ENCODE results near the gene LGI4.

The LGI4 gene

DNA sequence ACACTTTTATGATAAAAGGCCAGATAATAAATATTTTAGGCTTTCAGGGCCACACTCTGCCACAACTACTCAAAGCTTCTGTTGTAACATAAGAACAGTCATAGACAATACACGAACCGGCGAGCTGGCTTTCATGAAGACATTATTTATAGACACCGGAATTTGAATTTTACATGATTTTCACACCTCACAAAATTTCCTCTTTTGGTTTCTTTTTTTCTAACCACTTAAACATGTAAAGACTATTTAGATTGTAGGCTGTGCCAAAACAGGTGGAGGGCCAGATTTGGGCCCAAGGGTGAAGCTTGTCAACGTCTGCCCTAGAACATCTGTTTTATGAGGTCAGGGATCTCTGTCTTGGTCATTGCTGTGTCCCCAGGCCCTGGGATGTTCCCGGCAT is 48.9 kb downstream of the LGI4 start:
- H3K9me3 ChIP-seq (ENCODE audit: low read length), result no peaks in the 10 kb centered on the region
- peaks cover 3% of the 10 kb centered on the region for H3K27me3 ChIP-seq (ENCODE audit: insufficient read depth, low read length)
- no peaks in the 10 kb centered on the region for H3K36me3 ChIP-seq (ENCODE audit: insufficient read depth, low read length)

GRCh38 chr19:35084509-35084762 is 50.4 kb downstream of the LGI4 start:
- Histone ChIP-seq H3K9me3 (ENCODE audit: low read length) (no peaks in the 10 kb centered on the region), H3K36me3 (ENCODE audit: insufficient read depth, low read length) (no peaks in the 10 kb centered on the region), H3K27me3 (ENCODE audit: insufficient read depth, low read length) (peaks cover 11% of the 10 kb centered on the region), H3K4me3 (ENCODE audit: low read length) (no peak overlapping the region), H3K4me1 (ENCODE audit: insufficient read depth, low read length) (no peaks in the 10 kb centered on the region), H2AFZ (ENCODE audit: low read depth, low read length) (no peak overlapping the region)

More for the DNA sequence above, 48.9 kb downstream of the LGI4 start:
- Histone ChIP-seq H3K4me1 (ENCODE audit: insufficient read depth, low read length) (no peaks in the 10 kb centered on the region), H2AFZ (ENCODE audit: low read depth, low read length) (no peak overlapping the region), H3K4me3 (ENCODE audit: low read length) (no peak overlapping the region)

DNA sequence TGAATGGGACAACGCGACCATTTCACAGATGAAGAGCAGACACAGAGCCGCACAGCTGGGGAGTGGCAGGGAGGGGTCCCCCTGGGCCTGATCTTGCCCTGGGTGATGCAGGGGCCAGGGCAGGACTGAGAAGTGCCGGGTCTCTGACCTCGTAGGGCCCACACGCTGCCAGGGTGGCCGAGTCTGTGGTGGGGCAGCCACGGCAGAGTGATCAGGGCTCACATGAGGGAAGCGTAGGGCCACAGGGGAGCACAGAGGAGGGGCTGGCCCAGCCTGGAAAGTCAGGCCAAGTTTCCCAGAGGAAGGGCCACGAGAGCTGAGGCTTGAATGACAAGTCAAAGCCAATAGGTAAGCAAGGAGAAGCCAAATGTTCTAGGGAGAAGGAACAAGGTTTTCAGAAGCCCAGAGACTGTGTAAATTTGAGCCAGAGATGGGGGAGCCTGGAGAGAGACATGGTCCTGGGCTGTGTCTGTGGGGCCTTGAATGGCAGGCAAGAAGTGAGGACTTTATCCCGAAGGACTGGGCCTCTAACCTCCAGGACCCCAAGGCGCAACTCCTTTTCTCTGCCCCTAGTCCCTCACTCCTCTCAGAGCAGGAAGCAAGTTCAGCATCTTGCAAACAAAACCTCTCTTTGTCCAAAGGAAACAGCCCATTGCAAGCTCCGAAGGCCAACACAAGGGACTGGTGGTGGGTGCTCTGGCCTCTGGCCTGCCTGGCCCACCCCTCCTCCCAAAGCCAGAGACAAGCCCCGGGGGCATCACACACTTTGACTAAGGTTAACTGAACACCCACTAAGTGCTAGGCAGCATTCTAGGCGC is 51.0 kb downstream of the LGI4 start:
- Histone ChIP-seq H3K36me3 (ENCODE audit: insufficient read depth, low read length) (no peaks in the 10 kb centered on the region), H3K4me3 (ENCODE audit: low read length) (no peak overlapping the region), H3K27me3 (ENCODE audit: insufficient read depth, low read length) (peaks cover 13% of the 10 kb centered on the region), H3K4me1 (ENCODE audit: insufficient read depth, low read length) (no peaks in the 10 kb centered on the region), H3K9me3 (ENCODE audit: low read length) (no peaks in the 10 kb centered on the region), H2AFZ (ENCODE audit: low read depth, low read length) (no peak overlapping the region)

DNA sequence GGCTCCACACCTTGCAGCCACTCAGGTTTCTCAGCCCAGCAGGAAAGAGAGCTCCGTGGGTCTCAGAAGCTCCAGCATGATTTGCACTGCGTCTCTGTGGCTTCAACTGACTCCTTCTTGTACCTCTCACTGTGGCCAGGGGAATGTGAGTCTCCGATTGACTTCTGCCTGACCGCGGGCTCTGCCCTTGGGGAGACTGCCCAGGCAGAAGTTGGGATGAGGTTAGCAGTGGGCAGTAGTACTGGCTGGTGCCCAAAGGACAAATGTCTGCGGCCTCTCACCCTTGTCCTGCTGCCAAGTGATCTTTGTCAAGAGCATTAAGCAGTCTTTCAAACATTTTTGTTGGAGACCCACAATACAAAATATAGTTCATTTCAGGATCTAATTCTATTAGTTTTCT is 53.7 kb downstream of the LGI4 start:
- H3K4me1 ChIP-seq (ENCODE audit: insufficient read depth, low read length), result no peaks in the 10 kb centered on the region
- peaks cover 10% of the 10 kb centered on the region for H3K27me3 ChIP-seq (ENCODE audit: insufficient read depth, low read length)
- no peaks in the 10 kb centered on the region for H3K36me3 ChIP-seq (ENCODE audit: insufficient read depth, low read length)
- no peak overlapping the region for H3K4me3 ChIP-seq (ENCODE audit: low read length)
- no peak overlapping the region for H2AFZ ChIP-seq (ENCODE audit: low read depth, low read length)
- H3K9me3 ChIP-seq (ENCODE audit: low read length), result no peaks in the 10 kb centered on the region

DNA sequence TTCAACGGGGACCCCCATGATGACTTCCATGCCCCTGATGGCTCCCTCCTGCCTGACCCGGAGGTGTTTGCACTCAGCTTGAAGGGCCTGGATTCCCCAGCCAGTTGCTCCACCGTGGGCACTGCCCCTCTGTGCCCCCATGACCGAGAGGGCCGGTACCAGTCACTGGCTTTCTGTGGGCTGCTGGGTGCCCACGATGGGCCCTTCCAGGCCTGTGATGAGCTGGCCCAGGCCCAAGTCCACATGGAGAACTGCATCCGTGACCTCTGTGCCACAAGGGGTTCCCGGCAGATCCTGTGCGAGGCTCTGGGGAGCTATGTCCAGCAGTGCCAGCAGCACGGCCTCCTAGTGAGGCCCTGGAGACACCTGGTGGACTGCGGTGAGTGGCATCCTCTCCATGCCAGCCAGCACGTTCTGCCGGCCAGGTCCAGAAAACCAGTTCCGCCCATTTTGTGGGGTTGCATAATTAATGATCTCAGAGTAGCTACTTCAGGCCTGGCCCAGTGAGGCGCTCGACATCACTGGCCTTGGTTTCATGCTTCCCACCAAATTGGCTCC is 54.2 kb downstream of the LGI4 start:
- no peaks in the 10 kb centered on the region for H3K4me1 ChIP-seq (ENCODE audit: insufficient read depth, low read length)
- no peak overlapping the region for H3K4me3 ChIP-seq (ENCODE audit: low read length)
- H3K36me3 ChIP-seq (ENCODE audit: insufficient read depth, low read length), result no peaks in the 10 kb centered on the region
- no peak overlapping the region for H2AFZ ChIP-seq (ENCODE audit: low read depth, low read length)
- no peaks in the 10 kb centered on the region for H3K9me3 ChIP-seq (ENCODE audit: low read length)
- H3K27me3 ChIP-seq (ENCODE audit: insufficient read depth, low read length), result peaks cover 10% of the 10 kb centered on the region

DNA sequence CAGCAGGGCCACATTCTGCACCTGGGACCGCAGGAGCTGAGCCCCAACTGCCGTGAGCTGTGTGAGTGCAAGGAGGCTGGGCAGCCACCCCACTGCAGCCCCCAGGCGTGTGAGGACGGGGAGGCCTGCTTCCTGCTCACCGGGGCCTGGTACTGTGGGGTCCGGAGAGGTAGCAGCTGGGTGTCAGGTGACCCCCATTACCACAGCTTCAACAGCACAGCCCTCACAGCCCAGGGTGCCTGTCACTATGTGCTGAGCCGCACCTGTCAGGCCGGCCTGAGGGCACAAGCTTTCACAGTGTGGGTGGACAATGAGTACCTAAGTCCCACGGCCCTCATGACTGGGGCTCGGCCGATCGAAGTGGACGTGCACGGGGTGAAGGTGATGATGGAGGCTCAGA is 55.0 kb downstream of the LGI4 start:
- Histone ChIP-seq H2AFZ (ENCODE audit: low read depth, low read length) (no peak overlapping the region), H3K27me3 (ENCODE audit: insufficient read depth, low read length) (peaks cover 13% of the 10 kb centered on the region), H3K36me3 (ENCODE audit: insufficient read depth, low read length) (no peaks in the 10 kb centered on the region), H3K9me3 (ENCODE audit: low read length) (no peaks in the 10 kb centered on the region), H3K4me1 (ENCODE audit: insufficient read depth, low read length) (no peaks in the 10 kb centered on the region), H3K4me3 (ENCODE audit: low read length) (no peak overlapping the region)

- H3K36me3 ChIP-seq (ENCODE audit: insufficient read depth, low read length), result no peaks in the 10 kb centered on the region
- H3K4me3 ChIP-seq (ENCODE audit: low read length), result no peak overlapping the region
- peaks cover 13% of the 10 kb centered on the region for H3K27me3 ChIP-seq (ENCODE audit: insufficient read depth, low read length)
- no peaks in the 10 kb centered on the region for H3K9me3 ChIP-seq (ENCODE audit: low read length)
- H2AFZ ChIP-seq (ENCODE audit: low read depth, low read length), result no peak overlapping the region
- H3K4me1 ChIP-seq (ENCODE audit: insufficient read depth, low read length), result no peaks in the 10 kb centered on the region
Observed at GRCh38 chr19:35077411-35078223, 57.2 kb downstream of the LGI4 start.

- Histone ChIP-seq H2AFZ (ENCODE audit: low read depth, low read length) (no peak overlapping the region), H3K4me3 (ENCODE audit: low read length) (no peak overlapping the region), H3K27me3 (ENCODE audit: insufficient read depth, low read length) (peaks cover 17% of the 10 kb centered on the region), H3K36me3 (ENCODE audit: insufficient read depth, low read length) (no peaks in the 10 kb centered on the region), H3K4me1 (ENCODE audit: insufficient read depth, low read length) (no peaks in the 10 kb centered on the region), H3K9me3 (ENCODE audit: low read length) (no peaks in the 10 kb centered on the region)
Observed at GRCh38 chr19:35076657-35077056, 58.2 kb downstream of the LGI4 start.

DNA sequence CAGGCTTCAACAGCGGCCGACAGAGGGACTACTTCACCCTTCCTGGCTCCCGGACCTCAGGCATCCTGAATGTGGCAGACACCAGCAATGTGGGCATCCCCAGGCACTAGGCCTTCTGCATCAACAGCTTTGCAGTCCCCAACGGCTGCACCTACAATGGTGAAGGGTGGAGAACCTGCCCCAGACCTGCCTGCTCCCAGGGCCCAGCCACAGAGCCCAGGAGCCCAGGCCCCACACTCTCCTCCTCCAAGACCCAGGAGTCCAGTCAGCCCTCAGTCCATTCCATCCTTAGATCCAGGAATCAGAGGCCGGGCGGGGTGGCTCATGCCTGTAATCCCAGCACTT is 58.9 kb downstream of the LGI4 start:
- no peak overlapping the region for H3K4me3 ChIP-seq (ENCODE audit: low read length)
- no peaks in the 10 kb centered on the region for H3K4me1 ChIP-seq (ENCODE audit: insufficient read depth, low read length)
- H3K36me3 ChIP-seq (ENCODE audit: insufficient read depth, low read length), result no peaks in the 10 kb centered on the region
- no peaks in the 10 kb centered on the region for H3K9me3 ChIP-seq (ENCODE audit: low read length)
- peaks cover 17% of the 10 kb centered on the region for H3K27me3 ChIP-seq (ENCODE audit: insufficient read depth, low read length)
- no peak overlapping the region for H2AFZ ChIP-seq (ENCODE audit: low read depth, low read length)

- Histone ChIP-seq H3K4me1 (ENCODE audit: insufficient read depth, low read length) (no peaks in the 10 kb centered on the region), H3K36me3 (ENCODE audit: insufficient read depth, low read length) (no peaks in the 10 kb centered on the region), H2AFZ (ENCODE audit: low read depth, low read length) (no peak overlapping the region), H3K9me3 (ENCODE audit: low read length) (peaks cover 3% of the 10 kb centered on the region), H3K27me3 (ENCODE audit: insufficient read depth, low read length) (peaks cover 17% of the 10 kb centered on the region), H3K4me3 (ENCODE audit: low read length) (no peak overlapping the region)
Observed at GRCh38 chr19:35075202-35076025, 59.4 kb downstream of the LGI4 start.
